GM12872 (cell line): Measurements from ENCODE around the gene HSPA2.
A peak's percentile ranks its signal among the peaks of the same experiment; 100 is the strongest.

ENCODE experiments used
- TF ChIP-seq, protein P1 (sequence below): IDR thresholded peaks from 3 replicates; pipeline ENCODE4 v1.5.1; 2011; ENCODE audit warnings: low read depth, mild to moderate bottlenecking, low read length, moderate library complexity; ENCODE audit not compliant: insufficient read depth

HSPA2 gene

DNA sequence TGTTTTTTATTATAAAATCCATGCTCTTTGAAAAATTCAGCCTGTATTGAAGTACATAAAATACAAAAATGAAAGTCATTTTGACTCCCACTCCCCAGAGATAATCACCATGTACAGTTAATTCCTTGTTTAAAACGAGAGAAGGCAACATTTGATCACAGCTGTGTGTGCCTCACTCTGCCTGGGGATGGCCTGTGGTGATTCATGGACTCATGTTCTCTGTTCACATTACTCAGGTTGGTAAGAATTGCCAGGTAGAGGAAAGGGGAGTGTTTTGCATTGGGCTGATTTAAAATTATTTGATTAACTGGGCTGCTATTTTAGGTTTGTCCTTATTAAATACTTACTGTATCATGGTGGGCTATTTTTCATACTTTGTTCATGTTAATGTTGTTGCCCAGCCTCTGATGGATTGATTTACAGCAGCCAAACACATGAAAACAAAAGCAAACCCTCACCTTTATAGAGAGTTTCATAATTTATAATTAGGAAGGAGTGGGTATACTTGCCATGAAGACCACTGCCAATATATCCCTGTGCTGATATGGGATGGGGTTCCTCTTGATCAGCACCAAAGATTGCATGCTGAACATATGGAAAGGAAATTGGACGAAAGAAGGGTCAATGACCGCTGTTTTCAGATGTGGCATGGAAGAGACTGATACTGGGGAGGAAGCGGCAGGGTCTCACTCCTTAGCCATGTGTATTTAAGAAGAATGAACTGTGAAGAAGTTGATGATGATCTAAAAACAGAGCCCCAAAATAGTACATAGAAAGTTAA is 33.0 kb upstream of the HSPA2 start:
- TF ChIP-seq, protein P1, sequence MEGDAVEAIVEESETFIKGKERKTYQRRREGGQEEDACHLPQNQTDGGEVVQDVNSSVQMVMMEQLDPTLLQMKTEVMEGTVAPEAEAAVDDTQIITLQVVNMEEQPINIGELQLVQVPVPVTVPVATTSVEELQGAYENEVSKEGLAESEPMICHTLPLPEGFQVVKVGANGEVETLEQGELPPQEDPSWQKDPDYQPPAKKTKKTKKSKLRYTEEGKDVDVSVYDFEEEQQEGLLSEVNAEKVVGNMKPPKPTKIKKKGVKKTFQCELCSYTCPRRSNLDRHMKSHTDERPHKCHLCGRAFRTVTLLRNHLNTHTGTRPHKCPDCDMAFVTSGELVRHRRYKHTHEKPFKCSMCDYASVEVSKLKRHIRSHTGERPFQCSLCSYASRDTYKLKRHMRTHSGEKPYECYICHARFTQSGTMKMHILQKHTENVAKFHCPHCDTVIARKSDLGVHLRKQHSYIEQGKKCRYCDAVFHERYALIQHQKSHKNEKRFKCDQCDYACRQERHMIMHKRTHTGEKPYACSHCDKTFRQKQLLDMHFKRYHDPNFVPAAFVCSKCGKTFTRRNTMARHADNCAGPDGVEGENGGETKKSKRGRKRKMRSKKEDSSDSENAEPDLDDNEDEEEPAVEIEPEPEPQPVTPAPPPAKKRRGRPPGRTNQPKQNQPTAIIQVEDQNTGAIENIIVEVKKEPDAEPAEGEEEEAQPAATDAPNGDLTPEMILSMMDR: no peak

GRCh38 chr14:64508215-64508776 is 32.2 kb upstream of the HSPA2 start:
- TF ChIP-seq, protein P1: no peak

DNA sequence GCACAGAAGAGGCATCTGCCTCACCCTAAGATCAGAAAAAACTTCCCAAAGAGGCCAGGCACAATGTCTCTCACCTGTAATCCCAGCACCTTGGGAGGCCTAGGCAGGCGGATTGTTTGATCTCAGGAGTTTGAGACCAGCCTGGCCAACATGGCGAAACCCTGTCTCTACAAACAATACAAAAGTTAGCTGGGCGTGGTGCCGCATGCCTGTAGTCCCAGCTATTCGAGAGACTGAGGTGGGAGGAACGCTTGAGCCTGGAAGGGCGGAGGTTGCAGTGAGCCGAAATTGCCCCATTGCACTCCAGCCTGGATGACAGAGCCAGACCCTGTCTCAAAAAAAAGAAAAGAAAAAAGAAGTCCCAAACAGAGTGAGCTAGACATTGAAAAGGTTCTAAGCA is 31.5 kb upstream of the HSPA2 start:
- TF ChIP-seq, protein P1: no peak

DNA sequence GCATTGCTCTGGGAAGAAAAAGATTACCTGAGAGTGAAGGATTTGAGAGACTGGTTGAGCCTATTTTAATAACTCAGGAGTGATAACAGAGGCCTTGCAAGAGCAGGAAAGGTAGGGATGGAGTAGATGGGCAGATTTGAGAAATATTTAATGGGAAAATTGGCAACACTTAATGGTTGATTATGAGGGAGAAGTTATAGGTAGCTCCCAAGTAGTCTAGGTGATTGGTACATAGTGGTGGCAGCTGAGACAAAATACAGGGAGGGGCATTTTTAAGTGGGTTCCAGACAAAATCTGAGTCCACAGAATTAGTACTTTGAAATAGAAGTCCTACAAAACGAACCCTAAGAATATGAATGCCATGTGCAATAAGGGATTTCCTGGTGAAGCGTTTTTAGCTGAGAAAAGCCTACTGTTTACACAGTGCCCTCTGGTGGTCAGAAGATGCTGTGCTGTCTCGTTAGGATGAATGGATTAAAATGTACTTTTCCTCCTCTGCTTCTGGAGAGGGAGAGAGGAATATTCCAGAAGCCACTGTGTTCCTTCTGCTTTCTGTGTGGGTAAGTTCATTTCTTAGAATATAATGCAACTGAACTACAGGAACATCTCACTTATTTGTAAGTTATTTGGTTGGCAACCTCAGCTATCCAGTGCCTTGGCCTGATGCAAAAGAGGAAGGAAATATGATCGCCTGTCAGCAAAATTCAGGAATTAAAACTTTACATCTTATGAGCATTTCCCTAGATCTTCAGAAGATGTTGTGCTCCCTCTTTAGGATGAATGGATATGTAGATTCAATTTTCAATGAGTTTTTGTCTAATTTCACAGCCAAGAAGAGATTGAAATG is 29.5 kb upstream of the HSPA2 start:
- TF ChIP-seq, protein P1: peak; percentile 92

DNA sequence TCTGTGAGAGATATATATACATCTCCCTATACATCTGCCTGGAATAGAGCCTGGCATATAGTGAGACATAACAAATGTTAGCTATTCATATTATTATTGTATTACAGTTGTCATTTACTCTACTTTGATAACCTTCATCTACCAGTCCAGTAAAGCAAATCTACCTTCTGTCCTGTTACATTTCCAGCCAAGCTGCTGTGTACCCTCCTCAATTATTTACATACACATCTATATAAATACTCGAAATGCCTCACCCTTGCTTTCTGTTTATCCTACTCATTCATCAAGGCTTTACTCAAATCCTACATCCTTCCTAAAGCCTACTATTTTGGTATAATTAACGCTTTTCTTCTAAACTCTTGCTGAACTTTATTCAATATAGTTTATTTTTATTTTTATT is 27.3 kb upstream of the HSPA2 start:
- TF ChIP-seq, protein P1: no peak

- TF ChIP-seq, protein P1: no peak
Measured at GRCh38 chr14:64515053-64515452, 25.5 kb upstream of the HSPA2 start.

GRCh38 chr14:64516969-64517368 is 23.6 kb upstream of the HSPA2 start:
- TF ChIP-seq, protein P1: no peak
